ENCODE measurements around the gene HMSD. TPM values are rescaled to one million over a fixed set of nuclear protein-coding genes. Genes with fewer than 3 reads are reported as not detected.

Gene HMSD
- total and polyA plus RNA-seq, 2 donors (not counting 3 experiments of a cell fraction or from before 2014, with no cell fraction given) = 0.08 TPM; not detected in 1

DNA sequence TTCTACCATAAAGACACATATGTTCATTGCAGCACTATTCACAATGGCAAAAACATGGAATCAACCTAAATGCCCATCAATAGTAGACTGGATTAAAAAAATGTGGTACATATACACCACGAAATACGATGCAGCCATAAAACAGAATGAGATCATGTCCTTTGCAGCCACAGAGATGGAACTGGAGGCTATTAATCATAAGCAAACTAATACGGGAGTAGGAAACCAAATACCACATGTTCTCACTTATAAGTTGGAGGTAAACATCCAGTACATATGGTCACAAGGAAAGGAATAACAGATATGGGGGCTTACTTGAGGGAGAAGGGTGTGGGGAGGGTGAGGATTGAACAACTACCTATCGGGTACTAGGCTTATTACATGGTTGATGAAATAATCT, 7.7 kb downstream of the HMSD start:
- intact Hi-C loops (cut with micrococcal nuclease) (no loop called here), dilution Hi-C loops (cut with MboI; ENCODE audit: extremely low pct_ligation_motif_present, low sequenced_read_pairs) (no loop called here)
- POLR2A ChIA-PET = no interaction called here
- H3K4me3 ChIP-seq (replicated peaks in 1 of 3; ENCODE audit: insufficient read depth in 1 of 3, low read depth in 1 of 3, low read length in 3 of 3) = no peak overlapping the region
- TF ChIP-seq, protein P1, sequence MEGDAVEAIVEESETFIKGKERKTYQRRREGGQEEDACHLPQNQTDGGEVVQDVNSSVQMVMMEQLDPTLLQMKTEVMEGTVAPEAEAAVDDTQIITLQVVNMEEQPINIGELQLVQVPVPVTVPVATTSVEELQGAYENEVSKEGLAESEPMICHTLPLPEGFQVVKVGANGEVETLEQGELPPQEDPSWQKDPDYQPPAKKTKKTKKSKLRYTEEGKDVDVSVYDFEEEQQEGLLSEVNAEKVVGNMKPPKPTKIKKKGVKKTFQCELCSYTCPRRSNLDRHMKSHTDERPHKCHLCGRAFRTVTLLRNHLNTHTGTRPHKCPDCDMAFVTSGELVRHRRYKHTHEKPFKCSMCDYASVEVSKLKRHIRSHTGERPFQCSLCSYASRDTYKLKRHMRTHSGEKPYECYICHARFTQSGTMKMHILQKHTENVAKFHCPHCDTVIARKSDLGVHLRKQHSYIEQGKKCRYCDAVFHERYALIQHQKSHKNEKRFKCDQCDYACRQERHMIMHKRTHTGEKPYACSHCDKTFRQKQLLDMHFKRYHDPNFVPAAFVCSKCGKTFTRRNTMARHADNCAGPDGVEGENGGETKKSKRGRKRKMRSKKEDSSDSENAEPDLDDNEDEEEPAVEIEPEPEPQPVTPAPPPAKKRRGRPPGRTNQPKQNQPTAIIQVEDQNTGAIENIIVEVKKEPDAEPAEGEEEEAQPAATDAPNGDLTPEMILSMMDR (IDR thresholded peaks at IDR 0.05; ENCODE audit: extremely low read depth in 1 of 2, insufficient read depth in 1 of 2, low read depth in 1 of 2, low read length in 2 of 2) = no peak
- TF ChIP-seq, protein P2, sequence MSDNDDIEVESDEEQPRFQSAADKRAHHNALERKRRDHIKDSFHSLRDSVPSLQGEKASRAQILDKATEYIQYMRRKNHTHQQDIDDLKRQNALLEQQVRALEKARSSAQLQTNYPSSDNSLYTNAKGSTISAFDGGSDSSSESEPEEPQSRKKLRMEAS (IDR thresholded peaks at IDR 0.05; ENCODE audit: insufficient read depth, insufficient read length) = no peak
- no peak for TF ChIP-seq POLR2A (IDR thresholded peaks at IDR 0.05; ENCODE audit: low read depth, low read length)
- TF ChIP-seq POLR2AphosphoS5 (IDR thresholded peaks at IDR 0.05; ENCODE audit: insufficient read depth, low read depth, low read length) = no peak
- TF ChIP-seq EZH2 (IDR thresholded peaks at IDR 0.05; ENCODE audit: borderline replicate concordance, low read depth, low read length, severe bottlenecking) = no peak
- TF ChIP-seq FOS (IDR thresholded peaks at IDR 0.05; ENCODE audit: borderline replicate concordance, insufficient read depth, low read length) = no peak
- TF ChIP-seq MYC (IDR thresholded peaks at IDR 0.05; ENCODE audit: low read depth, low read length) = no peak
- TF ChIP-seq GATA2 (IDR thresholded peaks at IDR 0.05; ENCODE audit: insufficient read depth, insufficient read length, low read depth, low read length) = no peak
- no peak for TF ChIP-seq JUN (IDR thresholded peaks at IDR 0.05; ENCODE audit: borderline replicate concordance, insufficient read depth, insufficient read length, low read depth)
- no peaks in the 10 kb centered on the region for H3K79me2 ChIP-seq (ENCODE audit: control insufficient read depth, insufficient read depth, low read length)
- H3K36me3 ChIP-seq (ENCODE audit: control insufficient read depth in 2 of 2, extremely low read depth in 1 of 2, insufficient read depth in 2 of 2, low read length in 2 of 2) = no peaks in the 10 kb centered on the region
- CTCF ChIA-PET = no interaction called here
- H3K4me1 ChIP-seq (ENCODE audit: control insufficient read depth, extremely low read depth, insufficient read depth, low read length) = no peaks in the 10 kb centered on the region
- H3K9ac ChIP-seq (replicated peaks; ENCODE audit: extremely low read depth, insufficient read depth, low read length) = no peak overlapping the region
- no peaks in the 10 kb centered on the region for H4K20me1 ChIP-seq (replicated peaks; ENCODE audit: control insufficient read depth, extremely low read depth, insufficient read depth, low read length)
- no TSS peak for BruUV-seq (replicated peaks)
- no peaks in the 10 kb centered on the region for H3K9me3 ChIP-seq (replicated peaks; ENCODE audit: control insufficient read depth, insufficient read depth, low read length)
- no peak for FAIRE-seq
- H3K4me2 ChIP-seq (ENCODE audit: insufficient read depth, low read length) = no peak overlapping the region
- H3K9me1 ChIP-seq (replicated peaks; ENCODE audit: control insufficient read depth, extremely low read depth, insufficient read depth, low read length) = no peaks in the 10 kb centered on the region
- no peak for DNase-seq (ENCODE audit: low read depth, low spot score)
- peaks cover 17 to 51% of the 10 kb centered on the region in 2 experiments for H3K27me3 ChIP-seq (ENCODE audit: control insufficient read depth in 2 of 2, insufficient read depth in 2 of 2, low read length in 2 of 2)
- H3K27ac ChIP-seq (ENCODE audit: insufficient read depth, low read depth, low read length) = no peak overlapping the region
- H2AFZ ChIP-seq (ENCODE audit: low read depth, low read length) = no peak overlapping the region
